Measurements from ENCODE around the gene COMMD10. TPM values are rescaled to one million over a fixed set of nuclear protein-coding genes. Genes with fewer than 3 reads are reported as not detected.

Gene COMMD10
- total and polyA plus RNA-seq, 2 donors (not counting 1 experiment from before 2014, with no cell fraction given) = 19.8 to 48.7 TPM

- Histone ChIP-seq H3K27me3 (replicated peaks in 1 of 4; ENCODE audit: control extremely low read depth in 1 of 4, control insufficient read depth in 3 of 4, insufficient read depth in 4 of 4, low read length in 3 of 4) (no peaks in the 10 kb centered on the region), H3K36me3 (replicated peaks in 1 of 2; ENCODE audit: control extremely low read depth in 1 of 2, control insufficient read depth in 1 of 2, extremely low read depth in 1 of 2, insufficient read depth in 2 of 2, low read length in 1 of 2) (no peaks in the 10 kb centered on the region), H3K4me3 (ENCODE audit: control extremely low read depth in 1 of 5, extremely low read depth in 1 of 5, insufficient read depth in 1 of 5, low read depth in 2 of 5, low read length in 4 of 5) (no peak overlapping the region), H3K9ac (ENCODE audit: low read length) (no peak overlapping the region), H4K20me1 (ENCODE audit: control insufficient read depth, insufficient read depth, low read length, poor library complexity, severe bottlenecking) (no peaks in the 10 kb centered on the region), H2AFZ (ENCODE audit: insufficient read depth, low read depth, low read length, poor library complexity, severe bottlenecking) (no peak overlapping the region), H3K4me1 (ENCODE audit: control insufficient read depth in 2 of 2, insufficient read depth in 2 of 2, low read length in 2 of 2) (no peaks in the 10 kb centered on the region), H3K79me2 (ENCODE audit: control insufficient read depth, insufficient read depth, low read length) (no peaks in the 10 kb centered on the region), H3K9me3 (ENCODE audit: control extremely low read depth in 1 of 3, control insufficient read depth in 2 of 3, insufficient read depth in 1 of 3, low read length in 2 of 3) (peaks cover 1 to 17% (median 5%) of the 10 kb centered on the region in 3 donors), H3K27ac (ENCODE audit: low read length in 2 of 2) (no peak overlapping the region), H3K4me2 (replicated peaks; ENCODE audit: low read depth, low read length, poor library complexity, severe bottlenecking) (no peak overlapping the region)
- ATAC-seq (ENCODE audit: low read depth) (no peak), DNase-seq (no peak)
- 92% methylated on average over 2 of the region's 5 CpGs for WGBS (ENCODE audit: insufficient coverage)
- intact Hi-C loops (cut with micrococcal nuclease) = no loop called here
- peaks cover 2% of the 10 kb centered on the region for H3K9me3 Mint-ChIP-seq (ENCODE audit: insufficient read depth)
- ChIA-PET POLR2A (no interaction called here), CTCF (no interaction called here)
- no peaks in the 10 kb centered on the region for H3K27me3 Mint-ChIP-seq
- H3K4me3 Mint-ChIP-seq = no peak overlapping the region
- TF ChIP-seq CTCF (IDR thresholded peaks at IDR 0.05) (no peak), EZH2 (IDR thresholded peaks at IDR 0.05; ENCODE audit: borderline replicate concordance, insufficient read depth, low read depth, low read length, poor library complexity, severe bottlenecking) (no peak)
- H3K27ac Mint-ChIP-seq = no peak overlapping the region
- peaks cover 4% of the 10 kb centered on the region for H3K4me1 Mint-ChIP-seq
These were observed 195.5 kb downstream of the COMMD10 start for GRCh38 chr5:116280149-116280803.

- H3K27ac Mint-ChIP-seq = no peak overlapping the region
- H3K27me3 ChIP-seq (replicated peaks in 1 of 4; ENCODE audit: control extremely low read depth in 1 of 4, control insufficient read depth in 3 of 4, insufficient read depth in 4 of 4, low read length in 3 of 4) = no peaks in the 10 kb centered on the region
- H3K79me2 ChIP-seq (ENCODE audit: control insufficient read depth, insufficient read depth, low read length) = no peaks in the 10 kb centered on the region
- CTCF ChIA-PET = no interaction called here
- peaks cover 4% of the 10 kb centered on the region for H3K4me1 Mint-ChIP-seq
- H3K4me1 ChIP-seq (ENCODE audit: control insufficient read depth in 2 of 2, insufficient read depth in 2 of 2, low read length in 2 of 2) = no peaks in the 10 kb centered on the region
- H3K4me2 ChIP-seq (replicated peaks; ENCODE audit: low read depth, low read length, poor library complexity, severe bottlenecking) = no peak overlapping the region
- ATAC-seq (ENCODE audit: low read depth) (no peak), DNase-seq (no peak)
- H3K36me3 ChIP-seq (replicated peaks in 1 of 2; ENCODE audit: control extremely low read depth in 1 of 2, control insufficient read depth in 1 of 2, extremely low read depth in 1 of 2, insufficient read depth in 2 of 2, low read length in 1 of 2) = no peaks in the 10 kb centered on the region
- H4K20me1 ChIP-seq (ENCODE audit: control insufficient read depth, insufficient read depth, low read length, poor library complexity, severe bottlenecking) = no peaks in the 10 kb centered on the region
- H3K9ac ChIP-seq (ENCODE audit: low read length) = no peak overlapping the region
- H3K27me3 Mint-ChIP-seq = no peaks in the 10 kb centered on the region
- no CpG with 5 or more reads among the region's 1 CpG for WGBS (ENCODE audit: insufficient coverage)
- no peak overlapping the region for H3K4me3 Mint-ChIP-seq
- no peaks in the 10 kb centered on the region for H3K9me3 Mint-ChIP-seq (ENCODE audit: insufficient read depth)
- no peak overlapping the region for H3K4me3 ChIP-seq (ENCODE audit: control extremely low read depth in 1 of 5, extremely low read depth in 1 of 5, insufficient read depth in 1 of 5, low read depth in 2 of 5, low read length in 4 of 5)
- TF ChIP-seq CTCF (IDR thresholded peaks at IDR 0.05) (no peak), EZH2 (IDR thresholded peaks at IDR 0.05; ENCODE audit: borderline replicate concordance, insufficient read depth, low read depth, low read length, poor library complexity, severe bottlenecking) (no peak)
- intact Hi-C loops (cut with micrococcal nuclease) = no loop called here
- H2AFZ ChIP-seq (ENCODE audit: insufficient read depth, low read depth, low read length, poor library complexity, severe bottlenecking) = no peak overlapping the region
- no peak overlapping the region for H3K27ac ChIP-seq (ENCODE audit: low read length in 2 of 2)
- POLR2A ChIA-PET = no interaction called here
- H3K9me3 ChIP-seq (ENCODE audit: control extremely low read depth in 1 of 3, control insufficient read depth in 2 of 3, insufficient read depth in 1 of 3, low read length in 2 of 3) = peaks cover 1 to 11% (median 2%) of the 10 kb centered on the region in 3 donors
These were observed 196.5 kb downstream of the COMMD10 start for GRCh38 chr5:116281309-116281708.
